Upper lobe of right lung (tissue), 1 donor: ENCODE data around the gene KRT36. TPM values are rescaled to one million over a fixed set of nuclear protein-coding genes. Genes with fewer than 3 reads are reported as not detected.

Experiments used
- ATAC-seq: fragments of 200-7000 bp; cut with Tn5 transposase; one replicate; pipeline ENCODE4 v1.9.1; 2020; ENCODE audit warnings: mild to moderate bottlenecking, moderate library complexity
- DNase-seq: peaks from one replicate; pipeline ENCODE4 v3.0.0-alpha.2; 2020
- H3K27ac ChIP-seq: fragments of 200-600 bp; one replicate; pipeline ENCODE4 v1.8.0; 2022
- H3K27me3 ChIP-seq: fragments of 200-600 bp; one replicate; pipeline ENCODE4 v1.8.0; 2022; ENCODE audit warnings: mild to moderate bottlenecking
- H3K36me3 ChIP-seq: fragments of 200-600 bp; one replicate; pipeline ENCODE4 v1.8.0; 2022
- H3K4me1 ChIP-seq: fragments of 200-600 bp; one replicate; pipeline ENCODE4 v1.8.0; 2022
- H3K4me3 ChIP-seq: fragments of 200-600 bp; one replicate; pipeline ENCODE4 v1.8.0; 2022; ENCODE audit warnings: mild to moderate bottlenecking
- H3K9me3 ChIP-seq: fragments of 200-600 bp; one replicate; pipeline ENCODE4 v1.8.0; 2022
- intact Hi-C: fragments of 100-400 bp; cut with DNase I; formaldehyde crosslinking; loops from one replicate; pipeline ENCODE4 v1.11.0; 2022
- total RNA-seq: library from RNA; stranded (reverse); fragmentation: NEBNext Ultra II Directional; extraction: Animal tissue kit (Norgen Biotek cat#: 25700); gene quantifications from one replicate; pipeline ENCODE4 v1.2.1, GENCODE V29; 2021
- TF ChIP-seq, protein P1 (sequence below): fragments of 200-600 bp; IDR thresholded peaks from one replicate; pipeline ENCODE4 v1.8.0; 2022; ENCODE audit warnings: antibody characterized with exemption
- donor health status: DM: no; HTN: yes; CAD: no; lungs with severe emphysema.

Gene KRT36
- total RNA-seq, 1 donor from 2014 or later, result not detected

DNA sequence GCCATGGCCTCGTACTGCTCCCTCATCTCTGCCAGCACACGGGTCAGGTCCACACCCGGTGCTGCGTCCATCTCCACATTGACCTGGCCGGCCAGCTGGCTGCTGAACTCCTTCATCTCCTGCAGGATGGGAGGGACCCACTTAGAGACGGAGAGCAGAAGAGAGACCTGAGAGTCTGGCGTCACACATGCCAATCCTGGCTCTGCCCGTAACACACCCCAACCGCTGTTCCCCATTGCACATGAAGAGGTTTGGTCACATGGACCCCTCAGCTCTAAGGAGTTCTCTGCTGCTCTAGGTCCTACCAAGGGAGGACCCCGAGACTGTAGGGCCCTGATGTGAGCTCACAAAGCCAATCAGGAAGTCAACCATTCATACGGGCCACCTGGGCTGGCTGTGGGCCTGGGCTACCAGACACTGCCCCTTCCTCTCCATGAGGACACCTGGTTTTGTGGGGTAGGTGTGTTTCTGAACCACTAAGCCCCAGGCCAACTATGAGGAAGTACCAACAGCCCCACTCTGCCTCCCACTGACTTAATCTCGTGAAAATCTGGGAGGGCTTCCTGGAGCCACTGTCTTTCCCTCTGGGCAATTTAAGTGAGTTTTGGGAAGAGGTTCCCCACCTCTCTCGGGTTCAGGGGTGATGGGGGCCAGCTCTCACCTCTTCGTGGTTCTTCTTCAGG, 26.6 kb upstream of the KRT36 start:
- no peaks in the 10 kb centered on the region for H3K4me1 ChIP-seq
- no peaks in the 10 kb centered on the region for H3K36me3 ChIP-seq
- no peak overlapping the region for H3K4me3 ChIP-seq
- peaks cover 6% of the 10 kb centered on the region for H3K27me3 ChIP-seq
- no peak for DNase-seq
- peak; percentile 50 for ATAC-seq
- intact Hi-C loops, result no loop called here
- no peaks in the 10 kb centered on the region for H3K9me3 ChIP-seq
- no peak overlapping the region for H3K27ac ChIP-seq
- TF ChIP-seq, protein P1, sequence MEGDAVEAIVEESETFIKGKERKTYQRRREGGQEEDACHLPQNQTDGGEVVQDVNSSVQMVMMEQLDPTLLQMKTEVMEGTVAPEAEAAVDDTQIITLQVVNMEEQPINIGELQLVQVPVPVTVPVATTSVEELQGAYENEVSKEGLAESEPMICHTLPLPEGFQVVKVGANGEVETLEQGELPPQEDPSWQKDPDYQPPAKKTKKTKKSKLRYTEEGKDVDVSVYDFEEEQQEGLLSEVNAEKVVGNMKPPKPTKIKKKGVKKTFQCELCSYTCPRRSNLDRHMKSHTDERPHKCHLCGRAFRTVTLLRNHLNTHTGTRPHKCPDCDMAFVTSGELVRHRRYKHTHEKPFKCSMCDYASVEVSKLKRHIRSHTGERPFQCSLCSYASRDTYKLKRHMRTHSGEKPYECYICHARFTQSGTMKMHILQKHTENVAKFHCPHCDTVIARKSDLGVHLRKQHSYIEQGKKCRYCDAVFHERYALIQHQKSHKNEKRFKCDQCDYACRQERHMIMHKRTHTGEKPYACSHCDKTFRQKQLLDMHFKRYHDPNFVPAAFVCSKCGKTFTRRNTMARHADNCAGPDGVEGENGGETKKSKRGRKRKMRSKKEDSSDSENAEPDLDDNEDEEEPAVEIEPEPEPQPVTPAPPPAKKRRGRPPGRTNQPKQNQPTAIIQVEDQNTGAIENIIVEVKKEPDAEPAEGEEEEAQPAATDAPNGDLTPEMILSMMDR, result no peak

DNA sequence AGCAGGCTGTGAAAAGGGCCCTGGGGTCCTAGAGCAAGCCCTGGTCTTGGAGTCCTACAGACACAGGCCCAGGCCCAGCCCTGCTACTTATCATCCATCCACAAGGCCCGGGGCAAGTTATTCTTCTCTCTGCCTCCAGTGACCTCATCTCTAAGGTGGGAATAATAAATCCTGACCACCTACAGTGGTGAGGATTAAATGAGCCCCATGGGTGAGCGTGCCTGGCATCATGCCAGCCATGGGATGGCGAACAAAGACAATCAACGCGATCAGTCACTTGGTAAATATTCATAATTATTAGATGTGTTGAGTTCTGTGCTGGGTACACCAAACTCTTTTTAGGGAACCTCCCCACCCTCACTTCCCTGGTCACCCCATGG, 23.4 kb upstream of the KRT36 start:
- Histone ChIP-seq H3K27me3 (no peaks in the 10 kb centered on the region), H3K4me1 (no peaks in the 10 kb centered on the region), H3K27ac (no peak overlapping the region), H3K9me3 (no peaks in the 10 kb centered on the region), H3K4me3 (no peak overlapping the region), H3K36me3 (no peaks in the 10 kb centered on the region)
- intact Hi-C loops, result no loop called here
- TF ChIP-seq, protein P1, result no peak
- ATAC-seq, result no peak
- DNase-seq, result no peak

DNA sequence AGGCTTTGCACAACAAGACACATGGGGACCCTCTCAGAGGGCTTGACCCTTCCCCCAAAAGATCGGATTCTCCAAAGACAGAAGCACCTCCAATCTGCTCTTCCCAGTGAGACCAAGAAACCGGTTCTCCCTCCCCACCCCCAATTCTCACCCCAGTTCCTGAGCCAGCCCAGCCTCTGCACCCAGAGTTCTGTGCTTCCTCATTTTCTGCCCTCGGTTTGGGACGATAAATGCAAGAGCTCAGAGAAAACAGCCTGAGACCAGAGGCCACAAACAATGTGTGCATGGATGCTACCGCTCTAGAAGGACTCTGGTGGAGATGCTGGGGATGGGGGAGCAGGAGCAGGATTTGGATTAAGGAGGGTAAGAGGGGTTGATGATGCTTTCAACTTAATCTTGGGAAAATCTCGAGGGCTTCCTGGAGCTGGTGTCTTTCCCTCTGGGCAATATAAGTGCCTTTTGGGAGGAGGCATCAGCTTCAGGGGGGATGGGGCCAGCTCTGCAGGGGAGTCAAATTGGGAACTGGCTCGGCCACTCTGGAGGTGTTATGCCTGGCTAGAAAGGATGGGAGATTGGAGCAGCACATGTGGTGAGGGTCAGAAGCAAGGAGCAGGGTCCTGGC, 22.9 kb upstream of the KRT36 start:
- Histone ChIP-seq H3K4me1 (no peaks in the 10 kb centered on the region), H3K4me3 (no peak overlapping the region), H3K27ac (no peak overlapping the region), H3K9me3 (no peaks in the 10 kb centered on the region), H3K36me3 (no peaks in the 10 kb centered on the region), H3K27me3 (no peaks in the 10 kb centered on the region)
- no peak for DNase-seq
- intact Hi-C loops, result no loop called here
- no peak for ATAC-seq
- TF ChIP-seq, protein P1, result no peak

DNA sequence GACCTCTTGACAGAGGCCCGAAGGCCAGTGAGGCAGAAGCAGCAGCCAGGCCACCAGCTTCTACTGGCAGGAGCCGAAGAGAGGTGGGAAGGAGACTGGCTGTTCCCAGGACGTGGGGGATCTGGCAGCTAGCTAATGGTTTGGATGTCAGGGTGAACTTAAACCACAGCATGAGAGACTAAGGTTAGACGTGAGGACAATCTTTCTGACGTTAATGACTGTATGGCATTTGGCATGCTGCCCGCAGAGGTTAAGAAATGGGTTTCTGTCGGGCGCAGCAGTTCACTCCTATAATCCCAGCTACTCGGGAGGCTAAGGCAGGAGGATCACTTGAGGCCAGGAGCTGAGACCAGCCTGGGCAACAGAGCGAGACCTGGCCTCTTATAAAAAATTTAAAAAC, 22.0 kb upstream of the KRT36 start:
- no peaks in the 10 kb centered on the region for H3K36me3 ChIP-seq
- intact Hi-C loops, result no loop called here
- no peaks in the 10 kb centered on the region for H3K9me3 ChIP-seq
- no peak overlapping the region for H3K27ac ChIP-seq
- H3K4me1 ChIP-seq, result no peaks in the 10 kb centered on the region
- ATAC-seq, result no peak
- no peaks in the 10 kb centered on the region for H3K27me3 ChIP-seq
- TF ChIP-seq, protein P1, result no peak
- DNase-seq, result no peak
- H3K4me3 ChIP-seq, result no peak overlapping the region

DNA sequence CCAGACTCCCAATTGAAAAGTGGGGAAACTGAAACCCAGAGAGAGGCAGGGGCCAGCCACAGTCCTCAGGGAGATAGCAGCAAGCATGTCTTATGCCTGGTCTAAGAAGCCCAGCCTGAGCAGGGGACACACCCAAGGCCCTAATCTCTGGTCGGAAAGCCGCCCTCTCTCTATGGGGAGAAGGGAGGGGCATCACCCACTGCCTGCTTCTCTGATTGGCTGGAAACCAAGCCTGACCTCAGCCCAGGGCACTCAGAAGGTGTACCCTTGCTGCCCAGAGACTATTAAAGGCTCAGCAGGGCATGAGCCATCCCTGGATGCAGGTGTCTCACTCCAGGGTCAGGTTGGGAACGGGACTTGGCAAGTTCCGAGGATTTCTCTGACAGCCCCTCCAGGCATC, 21.4 kb upstream of the KRT36 start:
- DNase-seq (no peak), ATAC-seq (peak; percentile 62)
- intact Hi-C loops, result no loop called here
- Histone ChIP-seq H3K4me3 (no peak overlapping the region), H3K27me3 (no peaks in the 10 kb centered on the region), H3K27ac (no peak overlapping the region), H3K4me1 (no peaks in the 10 kb centered on the region), H3K9me3 (no peaks in the 10 kb centered on the region), H3K36me3 (no peaks in the 10 kb centered on the region)
- TF ChIP-seq, protein P1, result no peak
